HUES48 (cell line): ENCODE results near the gene TUBB4A.

Source experiments
- H3K27ac ChIP-seq: one replicate; pipeline ENCODE4 v1.7.0; 2013; ENCODE audit warnings: low read depth, low read length, inconsistent platforms
- H3K27me3 ChIP-seq: 2 replicates; pipeline ENCODE4 v1.6.1; 2013; ENCODE audit warnings: mild to moderate bottlenecking, low read length; ENCODE audit not compliant: control insufficient read depth, insufficient read depth
- H3K36me3 ChIP-seq: 2 replicates; pipeline ENCODE4 v1.6.1; 2013; ENCODE audit warnings: low read length; ENCODE audit not compliant: control insufficient read depth, insufficient read depth
- H3K4me1 ChIP-seq: 2 replicates; pipeline ENCODE4 v1.6.1; 2013; ENCODE audit warnings: mild to moderate bottlenecking, low read length; ENCODE audit not compliant: control insufficient read depth, insufficient read depth
- H3K4me3 ChIP-seq: 2 replicates; pipeline ENCODE4 v1.5.1; 2013; ENCODE audit warnings: mild to moderate bottlenecking, low read depth, low read length
- H3K9ac ChIP-seq: 2 replicates; pipeline ENCODE4 v1.6.1; 2013; ENCODE audit warnings: mild to moderate bottlenecking, low read depth, low read length, moderate library complexity
- H3K9me3 ChIP-seq: 2 replicates; pipeline ENCODE4 v1.6.1; 2013; ENCODE audit warnings: low read length; ENCODE audit not compliant: control insufficient read depth, insufficient read depth

TUBB4A gene

GRCh38 chr19:6532244-6532999 lies 30.3 kb upstream of the TUBB4A start:
- Histone ChIP-seq H3K36me3 (no peaks in the 10 kb centered on the region), H3K4me3 (peak overlapping the region; percentile 47; the same call in 1 of the 2 replicates), H3K9ac (no peak overlapping the region), H3K9me3 (peaks cover 5% of the 10 kb centered on the region), H3K4me1 (peaks cover 12% of the 10 kb centered on the region; the same call in 1 of the 2 replicates), H3K27me3 (peaks cover 62% of the 10 kb centered on the region), H3K27ac (no peak overlapping the region)

DNA sequence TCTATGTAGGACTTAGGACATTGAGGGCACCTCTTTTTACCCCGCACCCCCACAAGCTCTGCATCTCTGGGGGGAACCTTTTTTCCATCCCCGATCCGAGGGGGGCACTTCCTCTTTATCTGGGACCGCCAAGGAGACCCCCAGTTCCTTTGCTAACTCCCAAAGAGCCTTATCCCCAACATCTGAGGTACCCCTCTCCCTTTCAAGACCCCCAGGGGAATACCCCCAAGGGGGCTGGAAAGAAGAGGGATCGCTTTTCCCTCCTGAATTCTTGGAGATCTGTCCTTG lies 29.8 kb upstream of the TUBB4A start:
- H3K9me3 ChIP-seq: no peaks in the 10 kb centered on the region; the same call in none of the 2 replicates
- H3K4me3 ChIP-seq: no peak overlapping the region
- H3K9ac ChIP-seq: no peak overlapping the region
- H3K27ac ChIP-seq: no peak overlapping the region
- H3K36me3 ChIP-seq: no peaks in the 10 kb centered on the region
- H3K4me1 ChIP-seq: peaks cover 12% of the 10 kb centered on the region; the same call in 1 of the 2 replicates
- H3K27me3 ChIP-seq: peaks cover 62% of the 10 kb centered on the region

- peaks cover 12% of the 10 kb centered on the region; the same call in 1 of the 2 replicates for H3K4me1 ChIP-seq
- H3K27ac ChIP-seq: no peak overlapping the region
- no peak overlapping the region for H3K9ac ChIP-seq
- no peaks in the 10 kb centered on the region; the same call in 1 of the 2 replicates for H3K9me3 ChIP-seq
- no peaks in the 10 kb centered on the region for H3K36me3 ChIP-seq
- H3K4me3 ChIP-seq: peak overlapping the region; percentile 71
- H3K27me3 ChIP-seq: peaks cover 62% of the 10 kb centered on the region
These were observed 29.2 kb upstream of the TUBB4A start for GRCh38 chr19:6531163-6531955.

DNA sequence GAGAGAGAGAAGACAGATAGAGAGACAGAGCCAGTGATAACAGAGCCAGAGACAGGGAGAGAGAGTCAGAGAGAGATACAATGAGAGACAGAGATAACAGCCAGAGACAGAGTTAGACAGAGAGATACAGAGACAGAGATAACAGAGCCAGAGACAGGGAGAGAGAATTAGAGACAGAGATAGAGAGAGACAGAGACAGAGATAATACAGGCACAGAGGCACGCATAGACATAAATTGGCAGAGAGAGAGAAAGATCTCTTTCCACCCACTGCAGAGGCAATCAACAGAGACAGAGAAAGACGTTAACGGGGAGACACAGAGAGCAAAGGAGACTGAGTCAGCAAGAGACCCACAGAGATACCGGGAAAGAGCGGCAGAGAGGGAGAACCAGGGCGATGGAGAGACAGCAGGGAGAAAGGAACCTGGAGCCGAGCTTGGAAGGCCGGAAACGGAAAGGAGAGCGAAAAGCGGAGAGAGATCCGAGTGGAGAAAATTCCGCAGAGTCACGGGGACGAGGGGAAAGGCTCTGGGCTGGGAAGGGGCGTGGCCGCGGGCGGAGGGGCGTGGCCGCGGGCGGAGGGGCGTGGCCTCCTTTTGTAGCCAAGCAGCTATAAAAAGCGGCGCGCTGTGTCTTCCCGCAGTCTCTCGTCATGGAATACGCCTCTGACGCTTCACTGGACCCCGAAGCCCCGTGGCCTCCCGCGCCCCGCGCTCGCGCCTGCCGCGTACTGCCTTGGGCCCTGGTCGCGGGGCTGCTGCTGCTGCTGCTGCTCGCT lies 28.5 kb upstream of the TUBB4A start, which contains the start of gene TNFSF9:
TNFSF9 (plus strand) TSS at position 641 of the 777 bp plus-strand sequence; CDS start at position 652, 11 bp downstream.
- H3K27me3 ChIP-seq: peaks cover 58% of the 10 kb centered on the region

DNA sequence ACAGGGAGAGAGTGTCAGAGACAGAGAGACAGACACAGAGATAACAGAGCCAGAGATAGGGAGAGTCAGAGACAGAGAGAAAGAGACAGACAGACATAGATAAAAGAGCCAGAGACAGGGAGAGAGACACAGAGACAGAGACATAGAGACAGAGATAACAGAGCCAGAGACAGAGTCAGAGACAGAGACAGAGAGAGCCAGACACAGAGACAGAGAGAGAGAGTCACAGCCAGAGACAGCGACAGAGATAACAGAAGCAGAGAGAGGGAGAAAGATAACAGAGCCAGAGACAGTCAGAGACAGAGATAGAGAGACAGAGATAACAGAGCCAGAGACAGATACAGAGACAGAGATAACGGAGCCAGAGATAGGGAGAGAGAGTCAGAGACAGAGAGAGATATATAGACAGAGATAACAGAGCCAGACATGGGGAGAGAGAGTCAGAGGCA lies 27.9 kb upstream of the TUBB4A start:
- H3K36me3 ChIP-seq: no peaks in the 10 kb centered on the region
- no peak overlapping the region for H3K27ac ChIP-seq
- H3K9me3 ChIP-seq: no peaks in the 10 kb centered on the region
- H3K4me3 ChIP-seq: peak overlapping the region; percentile 71
- peaks cover 12% of the 10 kb centered on the region; the same call in 1 of the 2 replicates for H3K4me1 ChIP-seq
- peaks cover 53% of the 10 kb centered on the region for H3K27me3 ChIP-seq
- no peak overlapping the region for H3K9ac ChIP-seq

More for the DNA sequence above, 28.5 kb upstream of the TUBB4A start, which contains the start of gene TNFSF9:
- H3K4me1 ChIP-seq: peaks cover 12% of the 10 kb centered on the region; the same call in 1 of the 2 replicates
- H3K27ac ChIP-seq: no peak within 1 kb of the TSS
- no peaks in the 10 kb centered on the region; the same call in 1 of the 2 replicates for H3K9me3 ChIP-seq
- no peaks in the 10 kb centered on the region for H3K36me3 ChIP-seq
- peak within 1 kb of the TSS; percentile 71 for H3K4me3 ChIP-seq
- H3K9ac ChIP-seq: peak within 1 kb of the TSS; percentile 48; the same call in 1 of the 2 replicates

DNA sequence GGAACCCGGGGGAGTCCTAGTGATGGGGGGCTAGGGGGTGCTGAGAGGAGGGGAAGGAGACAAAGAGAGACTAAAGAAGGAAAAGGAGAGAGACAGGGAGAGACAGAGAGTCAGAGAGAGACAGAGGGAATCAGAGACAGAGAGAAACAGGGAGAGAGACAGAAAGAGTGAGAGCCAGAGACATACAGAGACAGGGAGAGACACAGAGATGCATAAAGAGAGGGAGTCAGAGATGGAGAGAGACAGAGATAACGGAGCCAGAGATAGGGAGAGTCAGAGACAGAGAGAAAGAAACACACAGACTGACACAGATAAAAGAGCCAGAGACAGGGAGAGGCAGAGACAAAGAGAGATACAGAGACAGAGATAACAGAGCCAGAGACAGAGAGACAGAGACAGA lies 27.2 kb upstream of the TUBB4A start:
- H3K27ac ChIP-seq: no peak overlapping the region
- H3K4me1 ChIP-seq: peaks cover 12% of the 10 kb centered on the region; the same call in 1 of the 2 replicates
- H3K4me3 ChIP-seq: no peak overlapping the region

GRCh38 chr19:6528544-6529121 lies 26.5 kb upstream of the TUBB4A start:
- no peak overlapping the region for H3K27ac ChIP-seq
- H3K4me1 ChIP-seq: peaks cover 12% of the 10 kb centered on the region; the same call in 1 of the 2 replicates
- no peaks in the 10 kb centered on the region for H3K36me3 ChIP-seq
- H3K9ac ChIP-seq: no peak overlapping the region
- no peak overlapping the region for H3K4me3 ChIP-seq
- H3K27me3 ChIP-seq: peaks cover 43% of the 10 kb centered on the region
- no peaks in the 10 kb centered on the region for H3K9me3 ChIP-seq

More for the DNA sequence above, 27.2 kb upstream of the TUBB4A start:
- Histone ChIP-seq H3K27me3 (peaks cover 47% of the 10 kb centered on the region), H3K36me3 (no peaks in the 10 kb centered on the region), H3K9me3 (no peaks in the 10 kb centered on the region), H3K9ac (no peak overlapping the region)

DNA sequence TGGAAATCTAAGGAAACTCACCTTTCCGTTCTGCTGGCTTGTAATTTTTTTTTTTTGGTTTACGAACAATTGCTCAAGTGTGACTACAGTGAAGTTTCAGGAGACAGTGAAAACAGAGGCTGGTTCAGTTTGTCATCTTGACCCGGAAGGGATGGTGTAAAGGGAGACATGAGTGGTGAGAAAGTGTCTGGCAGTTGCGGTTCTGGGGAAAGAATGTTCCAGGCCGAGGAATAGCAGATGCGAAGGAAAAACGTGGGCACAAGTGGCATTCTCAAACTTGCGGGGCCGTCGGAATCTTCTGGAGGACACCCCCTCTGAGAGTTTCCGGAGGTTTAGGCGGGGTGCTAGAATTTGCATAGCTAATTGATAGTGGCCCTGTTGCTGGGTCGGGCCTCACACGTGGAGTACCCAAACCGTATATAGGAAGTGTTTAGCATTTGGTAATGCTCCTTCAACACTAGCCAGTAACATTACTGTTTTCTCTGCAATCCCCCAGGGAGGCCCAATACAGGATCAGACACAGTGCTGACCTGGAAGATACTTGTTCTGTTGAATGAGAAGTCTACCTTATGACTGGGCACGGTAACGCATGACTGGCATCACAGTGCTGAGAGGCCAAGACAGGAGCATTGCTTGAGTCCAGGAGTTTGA lies 25.9 kb upstream of the TUBB4A start:
- no peak overlapping the region for H3K4me3 ChIP-seq
- peaks cover 12% of the 10 kb centered on the region; the same call in 1 of the 2 replicates for H3K4me1 ChIP-seq
- no peak overlapping the region for H3K27ac ChIP-seq
- no peaks in the 10 kb centered on the region for H3K36me3 ChIP-seq
- H3K9ac ChIP-seq: no peak overlapping the region
- no peaks in the 10 kb centered on the region for H3K9me3 ChIP-seq
- peaks cover 42% of the 10 kb centered on the region for H3K27me3 ChIP-seq

DNA sequence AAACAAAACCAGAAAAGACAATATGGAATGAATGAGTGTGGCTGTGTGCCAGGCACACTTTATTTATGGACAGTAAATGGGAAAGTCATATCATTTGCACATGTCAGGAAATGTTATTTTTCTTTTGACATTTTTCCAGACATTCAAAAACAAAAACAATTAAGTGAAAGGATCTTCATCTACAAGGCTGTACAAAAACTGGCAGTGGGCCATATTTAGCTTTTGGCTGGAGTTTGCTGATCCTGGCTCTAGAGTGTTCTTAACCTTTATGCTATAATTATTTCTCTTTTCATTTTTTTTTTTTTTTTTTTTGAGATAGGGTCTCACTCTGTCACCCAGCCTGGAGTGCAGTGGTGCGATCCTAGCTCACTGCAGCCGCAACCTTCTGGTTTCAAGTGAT lies 22.2 kb upstream of the TUBB4A start:
- Histone ChIP-seq H3K27me3 (peaks cover 5% of the 10 kb centered on the region), H3K27ac (no peak overlapping the region), H3K4me3 (no peak overlapping the region), H3K9me3 (no peaks in the 10 kb centered on the region), H3K4me1 (no peaks in the 10 kb centered on the region; the same call in 1 of the 2 replicates), H3K9ac (no peak overlapping the region), H3K36me3 (no peaks in the 10 kb centered on the region)

DNA sequence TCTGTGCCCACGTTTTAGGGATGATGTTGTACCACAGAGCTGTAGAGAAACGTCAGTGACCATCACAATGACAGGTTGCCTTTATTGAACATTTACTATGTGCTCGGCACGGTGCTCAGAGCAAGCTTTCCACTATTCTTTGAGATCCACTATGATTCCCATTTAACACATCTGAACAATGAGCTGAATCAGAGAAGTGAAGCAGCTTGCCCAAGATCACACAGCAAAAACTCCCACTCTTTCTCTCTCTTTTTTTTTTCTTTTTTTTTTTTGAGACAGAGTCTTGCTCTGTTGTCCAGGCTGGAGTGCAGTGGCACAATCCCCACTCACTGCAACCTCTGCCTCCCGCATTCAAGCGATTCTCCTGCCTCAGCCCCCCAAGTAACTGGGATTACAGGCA lies 20.6 kb upstream of the TUBB4A start:
- Histone ChIP-seq H3K27ac (no peak overlapping the region), H3K4me3 (no peak overlapping the region), H3K9ac (no peak overlapping the region), H3K4me1 (no peaks in the 10 kb centered on the region), H3K36me3 (no peaks in the 10 kb centered on the region), H3K9me3 (no peaks in the 10 kb centered on the region), H3K27me3 (no peaks in the 10 kb centered on the region)
